HepG2 (cell line): Measurements from ENCODE around the gene TTC23. TPM values are rescaled to one million over a fixed set of nuclear protein-coding genes. Genes with fewer than 3 reads are reported as not detected.

Experiments
- ATAC-seq: fragments of 200-7000 bp; cut with Tn5 transposase; 3 replicates; pipeline ENCODE4 v1.9.1; 2020; ENCODE audit warnings: mild to moderate bottlenecking, moderate library complexity
- BruUV-seq: library from RNA; stranded (reverse); fragments of 400-500 nt; replicated peaks from 2 replicates; lab custom pipeline; 2021; lab: Mats Ljungman, UMichigan
- CTCF ChIA-PET: fragments of 300-600 bp; formaldehyde crosslinking; extraction: SDS; loops from one replicate; lab custom pipeline; 2021; ENCODE audit warnings: low total read pairs, inconsistent platforms, low intra/inter-chr PET ratio; lab: Yijun Ruan, JAX
- POLR2A ChIA-PET: fragments of 350-600 bp; sonication (Branson Sonifier 250); formaldehyde crosslinking; loops from one replicate; lab custom pipeline; 2020; ENCODE audit warnings: antibody characterized with exemption, inconsistent platforms; lab: Yijun Ruan, JAX
- DNase-seq: peaks from one replicate; pipeline ENCODE4 v3.0.0-alpha.2; 2015; ENCODE audit warnings: low spot score
- FAIRE-seq: peaks from 3 replicates; lab custom pipeline; 2011; peaks lifted over from hg19 to GRCh38; lab: Jason Lieb, UNC
- H2AFZ ChIP-seq: one replicate; pipeline ENCODE4 v1.6.1; 2011; ENCODE audit warnings: low read length, inconsistent platforms
- H3K27ac ChIP-seq: fragments of 300-600 bp; 3 replicates; pipeline ENCODE4 v1.8.0; 2011; ENCODE audit warnings: mixed run types, mild to moderate bottlenecking, mixed read lengths, low read length, inconsistent platforms; ENCODE audit not compliant: insufficient read depth; ENCODE audit errors: extremely low read length
- H3K27me3 ChIP-seq, 2 experiments: fragments of 200-600 bp in 1 of 2; 2 replicates in 1 of 2; 3 replicates in 1 of 2; pipeline versions ENCODE4 v1.6.0 to v1.8.0; 2011; ENCODE audit warnings: low read length in 2 of 2, mild to moderate bottlenecking in 2 of 2, moderate library complexity in 2 of 2, inconsistent platforms in 1 of 2; ENCODE audit not compliant: insufficient read depth in 2 of 2, control insufficient read depth in 1 of 2
- H3K36me3 ChIP-seq, 2 experiments: fragments of 200-600 bp in 1 of 2; replicated peaks in 1 of 2; 2 replicates in 1 of 2; 3 replicates in 1 of 2; pipeline versions ENCODE4 v1.5.1 to v1.8.0; 2011; ENCODE audit warnings: low read length in 2 of 2, inconsistent platforms in 1 of 2; ENCODE audit not compliant: insufficient read depth in 2 of 2, control insufficient read depth in 1 of 2
- H3K4me1 ChIP-seq: 2 replicates; pipeline ENCODE4 v1.5.1; 2012; ENCODE audit warnings: low read length, inconsistent platforms; ENCODE audit not compliant: insufficient read depth
- H3K4me2 ChIP-seq: 2 replicates; pipeline ENCODE4 v1.6.0; 2011; ENCODE audit warnings: low read depth, low read length, inconsistent platforms
- H3K4me3 ChIP-seq, 3 experiments: fragments of 200-600 bp in 1 of 3; sonication (generic), shearing (Covaris generic) in 1 of 3; replicated peaks in 1 of 3; 2 replicates each; pipeline ENCODE4 v1.5.1; 2011 to 2016; ENCODE audit warnings: low read length in 3 of 3, inconsistent platforms in 2 of 3, low read depth in 2 of 3, mild to moderate bottlenecking in 2 of 3, control low read depth in 1 of 3, mixed read lengths in 1 of 3; ENCODE audit not compliant: insufficient read depth in 1 of 3
- H3K79me2 ChIP-seq: one replicate; pipeline ENCODE4 v1.6.1; 2011; ENCODE audit warnings: low read length, inconsistent platforms; ENCODE audit not compliant: insufficient read depth
- H3K9ac ChIP-seq: 2 replicates; pipeline ENCODE4 v1.6.0; 2011; ENCODE audit warnings: mild to moderate bottlenecking, low read depth, low read length, inconsistent platforms; ENCODE audit not compliant: insufficient read depth
- H3K9me3 ChIP-seq: 2 replicates; pipeline ENCODE4 v1.5.1; 2012; ENCODE audit warnings: mild to moderate bottlenecking, low read length
- H4K20me1 ChIP-seq: 2 replicates; pipeline ENCODE4 v1.6.0; 2011; ENCODE audit warnings: inconsistent platforms, mild to moderate bottlenecking, low read length, moderate library complexity; ENCODE audit not compliant: insufficient read depth
- ATF7-NPFF ChIP-seq: sonication (generic); formaldehyde crosslinking; IDR thresholded peaks from 2 replicates; pipeline ENCODE4 v1.8.1; 2023; ENCODE audit warnings: mild to moderate bottlenecking, low read depth, missing genetic modification reagents, moderate library complexity
- FOXM1 ChIP-seq: sonication (generic); formaldehyde crosslinking; IDR thresholded peaks from 2 replicates; pipeline ENCODE4 v1.5.0; 2020; ENCODE audit warnings: missing genetic modification reagents
- HMGXB4 ChIP-seq, 2 experiments: sonication (generic) in 1 of 2; formaldehyde crosslinking in 1 of 2; IDR thresholded peaks; 2 replicates each; pipeline versions ENCODE4 v1.4.0 to v1.6.1; 2018 to 2020; ENCODE audit warnings: missing genetic modification reagents in 2 of 2, borderline replicate concordance in 1 of 2, low read depth in 1 of 2, mild to moderate bottlenecking in 1 of 2, missing biosample characterization in 1 of 2
- RORA ChIP-seq: sonication (generic); formaldehyde crosslinking; IDR thresholded peaks from 2 replicates; pipeline ENCODE4 v1.5.0; 2020; ENCODE audit warnings: mild to moderate bottlenecking, missing genetic modification reagents, moderate library complexity
- SMARCE1 ChIP-seq: fragments of 450-650 bp; IDR thresholded peaks from 2 replicates; pipeline ENCODE4 v1.6.1; 2017; ENCODE audit warnings: borderline replicate concordance
- ZNF747 ChIP-seq: sonication (generic); formaldehyde crosslinking; IDR thresholded peaks from 2 replicates; pipeline ENCODE4 v1.8.1; 2023; ENCODE audit warnings: missing genetic modification reagents, mild to moderate bottlenecking, borderline replicate concordance
- WGBS: methylation state at CpG from one replicate; pipeline ENCODE4 v1.1.6; 2017; ENCODE audit warnings: low lambda C conversion rate; 5-methylcytosine and 5-hydroxymethylcytosine counted together
- in situ Hi-C: cut with HindIII; loops from 2 replicates; pipeline ENCODE4 v1.10.0; 2017; ENCODE audit warnings: low pct_unique_long_range_greater_than_20kb; ENCODE audit not compliant: extremely low pct_ligation_motif_present
- intact Hi-C: fragments of 100-400 bp; cut with micrococcal nuclease; formaldehyde crosslinking; loops from one replicate; pipeline ENCODE4 v1.10.0; 2022; ENCODE audit not compliant: unreplicated experiment
- polyA plus RNA-seq, 8 experiments: library from polyadenylated mRNA; depleted of rRNA in 3 of 8; stranded (reverse) in 7 of 8; unstranded in 1 of 8; fragments of >200 nt; fragmentation: Illumina TruSeq in 4 of 8; extraction: Trizol in 4 of 8; gene quantifications; 2 replicates each; pipeline versions ENCODE4 v1.2.1 to v1.2.3, GENCODE V29; 2011 to 2016; ENCODE audit warnings: low read depth in 4 of 8, missing spikeins in 1 of 8, mixed read lengths in 1 of 8; ENCODE audit not compliant: insufficient read depth in 1 of 8
- total RNA-seq, 5 experiments: library from RNA; depleted of rRNA; stranded (reverse); fragments of >200 nt; fragmentation: Illumina TruSeq; extraction: Trizol; gene quantifications; 2 replicates each; pipeline ENCODE4 v1.2.3, GENCODE V29; 2016; ENCODE audit warnings: low read depth in 1 of 5

The TTC23 gene
- total and polyA plus RNA-seq, 2 of the 13 experiments (the other 11 are each of a cell fraction or from before 2014, with no cell fraction given) = 1.6 to 11.7 TPM

- TF ChIP-seq ZNF747 (no peak), RORA (no peak), SMARCE1 (no peak), HMGXB4 (CRISPR knock-in tag; IDR thresholded peaks at IDR 0.05; ENCODE audit: borderline replicate concordance in 1 of 2, low read depth in 1 of 2) (no peak), FOXM1 (no peak), ATF7-NPFF (CRISPR knock-in tag) (no peak)
- WGBS = 70% methylated on average over 4 of the region's 4 CpGs
- H4K20me1 ChIP-seq = no peaks in the 10 kb centered on the region
- H3K9me3 ChIP-seq = no peaks in the 10 kb centered on the region
- H3K4me2 ChIP-seq = no peak overlapping the region
- H3K27ac ChIP-seq = no peak overlapping the region
- intact Hi-C loops (no loop called here), in situ Hi-C loops (no loop called here)
- POLR2A ChIA-PET = no interaction called here
- no peak overlapping the region for H3K9ac ChIP-seq
- no peak overlapping the region for H2AFZ ChIP-seq
- H3K4me1 ChIP-seq = peaks cover 13% of the 10 kb centered on the region
- DNase-seq (no peak), FAIRE-seq (no peak), ATAC-seq (no peak)
- no peak overlapping the region for H3K4me3 ChIP-seq
- no peaks in the 10 kb centered on the region; a peak in 1 of 5 replicates for H3K36me3 ChIP-seq
- CTCF ChIA-PET = no interaction called here
- H3K27me3 ChIP-seq = no peaks in the 10 kb centered on the region
- BruUV-seq = no TSS peak
- H3K79me2 ChIP-seq = no peaks in the 10 kb centered on the region
These were observed 63.8 kb downstream of the TTC23 start for GRCh38 chr15:99185414-99186130.
